HepG2 (cell line): ENCODE data around the gene PSMB3. TPM values are rescaled to one million over a fixed set of nuclear protein-coding genes. Genes with fewer than 3 reads are reported as not detected.

Source experiments
- CBX5 ChIP-seq: sonication (generic); formaldehyde crosslinking; IDR thresholded peaks from 2 replicates; pipeline ENCODE4 v1.4.0; 2020; ENCODE audit warnings: missing genetic modification reagents, borderline replicate concordance
- CCAR2 ChIP-seq: fragments of 200-400 bp; formaldehyde crosslinking; optimal IDR thresholded peaks from 2 replicates; pipeline ENCODE3; 2018; ENCODE audit warnings: low read depth, mild to moderate bottlenecking, low read length, moderate library complexity
- IKZF4 ChIP-seq: sonication (generic); formaldehyde crosslinking; IDR thresholded peaks from 2 replicates; pipeline ENCODE4 v1.5.1; 2020; ENCODE audit warnings: borderline replicate concordance, mild to moderate bottlenecking, low read depth, missing genetic modification reagents; ENCODE audit errors: not compliant biosample characterization
- MYNN ChIP-seq: sonication (generic); formaldehyde crosslinking; IDR thresholded peaks from 2 replicates; pipeline ENCODE4 v1.4.0; 2020; ENCODE audit warnings: mild to moderate bottlenecking, low read depth, missing genetic modification reagents
- NRL ChIP-seq: sonication (generic); formaldehyde crosslinking; IDR thresholded peaks from 2 replicates; pipeline ENCODE4 v1.5.0; 2020; ENCODE audit warnings: missing genetic modification reagents, mild to moderate bottlenecking, moderate library complexity, borderline replicate concordance
- PCBP2 ChIP-seq: fragments of 200-400 bp; formaldehyde crosslinking; optimal IDR thresholded peaks from 2 replicates; pipeline ENCODE3; 2018; ENCODE audit warnings: low read length, low read depth; ENCODE audit not compliant: poor library complexity, severe bottlenecking
- RXRB ChIP-seq: IDR thresholded peaks from 2 replicates; pipeline ENCODE4 v1.6.1; 2016; ENCODE audit warnings: borderline replicate concordance, missing genetic modification reagents, missing compliant biosample characterization
- SP1 ChIP-seq, 2 experiments: fragments of 450-650 bp in 1 of 2; sonication (generic) in 1 of 2; formaldehyde crosslinking in 1 of 2; IDR thresholded peaks; 2 replicates each; pipeline versions ENCODE4 v1.4.0 to v1.6.1; 2016 to 2020; ENCODE audit warnings: missing genetic modification reagents in 1 of 2
- ZKSCAN8 ChIP-seq: IDR thresholded peaks from 2 replicates; pipeline ENCODE4 v1.6.1; 2016; ENCODE audit warnings: borderline replicate concordance, missing genetic modification reagents, missing compliant biosample characterization
- ZNF292 ChIP-seq: sonication (generic); formaldehyde crosslinking; IDR thresholded peaks from 2 replicates; pipeline ENCODE4 v1.8.1; 2022; ENCODE audit warnings: mild to moderate bottlenecking, low read depth, missing genetic modification reagents, borderline replicate concordance
- ZNF547 ChIP-seq: sonication (generic); formaldehyde crosslinking; IDR thresholded peaks from 2 replicates; pipeline ENCODE4 v1.5.1; 2020; ENCODE audit warnings: mild to moderate bottlenecking, missing genetic modification reagents
- ZNF619 ChIP-seq: sonication (generic); formaldehyde crosslinking; IDR thresholded peaks from 2 replicates; pipeline ENCODE4 v1.4.0; 2020; ENCODE audit warnings: mild to moderate bottlenecking, missing genetic modification reagents
- ZNF652 ChIP-seq: IDR thresholded peaks from 2 replicates; pipeline ENCODE4 v1.6.1; 2016; ENCODE audit warnings: low read depth, borderline replicate concordance
- ZNF724P ChIP-seq: sonication (generic); formaldehyde crosslinking; IDR thresholded peaks from 2 replicates; pipeline ENCODE4 v1.8.0; 2022; ENCODE audit warnings: missing genetic modification reagents, borderline replicate concordance
- ZSCAN25 ChIP-seq: sonication (generic); formaldehyde crosslinking; IDR thresholded peaks from 2 replicates; pipeline ENCODE4 v1.8.0; 2022; ENCODE audit warnings: mild to moderate bottlenecking, missing genetic modification reagents
- polyA plus RNA-seq, 8 experiments: library from polyadenylated mRNA; depleted of rRNA in 3 of 8; stranded (reverse) in 7 of 8; unstranded in 1 of 8; fragments of >200 nt; fragmentation: Illumina TruSeq in 4 of 8; extraction: Trizol in 4 of 8; gene quantifications; 2 replicates each; pipeline versions ENCODE4 v1.2.1 to v1.2.3, GENCODE V29; 2011 to 2016; ENCODE audit warnings: low read depth in 4 of 8, missing spikeins in 1 of 8, mixed read lengths in 1 of 8; ENCODE audit not compliant: insufficient read depth in 1 of 8
- total RNA-seq, 5 experiments: library from RNA; depleted of rRNA; stranded (reverse); fragments of >200 nt; fragmentation: Illumina TruSeq; extraction: Trizol; gene quantifications; 2 replicates each; pipeline ENCODE4 v1.2.3, GENCODE V29; 2016; ENCODE audit warnings: low read depth in 1 of 5
- TF ChIP-seq, protein P1 (sequence below): IDR thresholded peaks from 2 replicates; pipeline ENCODE4 v1.6.1; 2012; ENCODE audit warnings: low read depth, low read length, improper control_type of control experiment
- TF ChIP-seq, protein P2 (sequence below), 2 experiments: sonication (generic) in 1 of 2; formaldehyde crosslinking in 1 of 2; IDR thresholded peaks; 2 replicates each; pipeline versions ENCODE4 v1.5.1 to v1.6.1; 2011 to 2020; ENCODE audit warnings: borderline replicate concordance in 1 of 2, low read depth in 1 of 2, low read length in 1 of 2, mild to moderate bottlenecking in 1 of 2, missing genetic modification reagents in 1 of 2, moderate library complexity in 1 of 2
- TF ChIP-seq, protein P3 (sequence below): sonication (generic); formaldehyde crosslinking; IDR thresholded peaks from 2 replicates; pipeline ENCODE4 v1.4.0; 2020; ENCODE audit warnings: mild to moderate bottlenecking, missing genetic modification reagents
- TF ChIP-seq, protein P4 (sequence below): sonication (generic); formaldehyde crosslinking; IDR thresholded peaks from 2 replicates; pipeline ENCODE4 v1.8.0; 2022; ENCODE audit warnings: missing genetic modification reagents, low read depth, mild to moderate bottlenecking, borderline replicate concordance
- TF ChIP-seq, protein P5 (sequence below): sonication (generic); formaldehyde crosslinking; IDR thresholded peaks from 2 replicates; pipeline ENCODE4 v1.4.0; 2020; ENCODE audit warnings: missing genetic modification reagents

The PSMB3 gene
- total and polyA plus RNA-seq, 2 of the 13 experiments (the other 11 are each of a cell fraction or from before 2014, with no cell fraction given): 366 to 517 TPM

DNA sequence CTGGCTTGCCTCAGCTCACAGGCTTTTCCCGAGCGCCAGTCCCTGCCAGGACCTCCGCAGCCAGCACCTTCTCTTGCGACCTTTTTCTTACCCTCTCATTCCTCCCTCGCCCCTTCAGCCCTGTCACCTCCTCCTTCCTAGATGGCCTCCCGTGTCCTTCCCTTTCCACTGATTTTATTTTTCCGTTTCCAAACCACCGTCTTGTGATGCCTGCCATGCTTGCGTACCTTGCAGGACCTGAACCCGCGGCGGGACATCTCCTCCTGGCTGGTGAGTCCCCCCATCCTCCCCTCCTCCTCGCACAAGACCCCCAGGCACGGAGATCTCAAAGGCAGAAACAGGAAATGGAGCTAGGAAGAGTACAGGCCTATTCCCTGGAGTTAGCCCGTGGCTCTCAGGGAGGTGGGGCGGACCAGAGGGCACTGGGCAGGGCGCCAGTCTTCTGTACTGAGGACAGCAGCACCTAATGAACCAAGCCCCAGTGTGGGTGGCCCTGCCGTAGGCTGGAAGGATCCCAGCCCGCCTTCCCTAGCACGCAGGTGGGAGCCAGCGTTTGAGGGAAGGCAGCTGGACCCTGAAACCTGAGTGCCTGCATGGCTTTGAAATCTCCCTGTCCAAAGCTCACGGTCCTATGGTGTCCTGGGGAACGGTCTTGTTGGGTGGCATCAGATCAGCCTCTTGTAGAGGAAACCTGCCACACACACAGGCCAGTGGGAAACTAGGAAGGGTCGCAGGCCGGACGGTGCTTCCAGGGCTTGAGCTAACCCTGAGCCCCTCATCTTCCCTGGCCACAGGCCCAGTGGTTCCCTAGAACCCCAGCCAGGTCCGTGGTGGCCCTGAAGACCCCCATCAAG, 21.8 kb upstream of the PSMB3 start (continued):
- TF ChIP-seq ZKSCAN8 (CRISPR knock-in tag) (peak; percentile 70; the same call in 1 of the 2 replicates), CCAR2 (no peak), RXRB (peak; percentile 40; the same call in 1 of the 2 replicates), IKZF4 (peak; percentile 69), ZSCAN25 (no peak), NRL (CRISPR knock-in tag) (peak; percentile 93), ZNF619 (no peak), PCBP2 (peak; percentile 42), ZNF724P (no peak), ZNF292 (CRISPR knock-in tag) (0 out of 2 replicates have a peak, but pooled peaks have one; percentile 50), SP1 (IDR thresholded peaks at IDR 0.05) (no peak), SP1 (CRISPR knock-in tag; IDR thresholded peaks at IDR 0.05) (no peak), ZNF547 (CRISPR knock-in tag) (no peak; the same call in 1 of the 2 replicates), MYNN (CRISPR knock-in tag) (no peak), CBX5 (CRISPR knock-in tag) (peak; percentile 10; the same call in 1 of the 2 replicates), ZNF652 (CRISPR knock-in tag) (no peak; the same call in 1 of the 2 replicates)
- TF ChIP-seq, protein P1, sequence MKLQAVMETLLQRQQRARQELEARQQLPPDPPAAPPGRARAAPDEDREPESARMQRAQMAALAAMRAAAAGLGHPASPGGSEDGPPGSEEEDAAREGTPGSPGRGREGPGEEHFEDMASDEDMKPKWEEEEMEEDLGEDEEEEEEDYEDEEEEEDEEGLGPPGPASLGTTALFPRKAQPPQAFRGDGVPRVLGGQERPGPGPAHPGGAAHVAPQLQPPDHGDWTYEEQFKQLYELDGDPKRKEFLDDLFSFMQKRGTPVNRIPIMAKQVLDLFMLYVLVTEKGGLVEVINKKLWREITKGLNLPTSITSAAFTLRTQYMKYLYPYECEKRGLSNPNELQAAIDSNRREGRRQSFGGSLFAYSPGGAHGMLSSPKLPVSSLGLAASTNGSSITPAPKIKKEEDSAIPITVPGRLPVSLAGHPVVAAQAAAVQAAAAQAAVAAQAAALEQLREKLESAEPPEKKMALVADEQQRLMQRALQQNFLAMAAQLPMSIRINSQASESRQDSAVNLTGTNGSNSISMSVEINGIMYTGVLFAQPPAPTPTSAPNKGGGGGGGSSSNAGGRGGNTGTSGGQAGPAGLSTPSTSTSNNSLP: no peak
- TF ChIP-seq, protein P2, sequence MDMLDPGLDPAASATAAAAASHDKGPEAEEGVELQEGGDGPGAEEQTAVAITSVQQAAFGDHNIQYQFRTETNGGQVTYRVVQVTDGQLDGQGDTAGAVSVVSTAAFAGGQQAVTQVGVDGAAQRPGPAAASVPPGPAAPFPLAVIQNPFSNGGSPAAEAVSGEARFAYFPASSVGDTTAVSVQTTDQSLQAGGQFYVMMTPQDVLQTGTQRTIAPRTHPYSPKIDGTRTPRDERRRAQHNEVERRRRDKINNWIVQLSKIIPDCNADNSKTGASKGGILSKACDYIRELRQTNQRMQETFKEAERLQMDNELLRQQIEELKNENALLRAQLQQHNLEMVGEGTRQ (IDR thresholded peaks at IDR 0.05; ENCODE audit: low read depth, low read length): no peak
- TF ChIP-seq, protein P2 (CRISPR knock-in tag; IDR thresholded peaks at IDR 0.05; ENCODE audit: borderline replicate concordance): no peak; the same call in 1 of the 2 replicates
- TF ChIP-seq, protein P3, sequence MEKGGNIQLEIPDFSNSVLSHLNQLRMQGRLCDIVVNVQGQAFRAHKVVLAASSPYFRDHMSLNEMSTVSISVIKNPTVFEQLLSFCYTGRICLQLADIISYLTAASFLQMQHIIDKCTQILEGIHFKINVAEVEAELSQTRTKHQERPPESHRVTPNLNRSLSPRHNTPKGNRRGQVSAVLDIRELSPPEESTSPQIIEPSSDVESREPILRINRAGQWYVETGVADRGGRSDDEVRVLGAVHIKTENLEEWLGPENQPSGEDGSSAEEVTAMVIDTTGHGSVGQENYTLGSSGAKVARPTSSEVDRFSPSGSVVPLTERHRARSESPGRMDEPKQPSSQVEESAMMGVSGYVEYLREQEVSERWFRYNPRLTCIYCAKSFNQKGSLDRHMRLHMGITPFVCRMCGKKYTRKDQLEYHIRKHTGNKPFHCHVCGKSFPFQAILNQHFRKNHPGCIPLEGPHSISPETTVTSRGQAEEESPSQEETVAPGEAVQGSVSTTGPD (CRISPR knock-in tag): no peak
- TF ChIP-seq, protein P4, sequence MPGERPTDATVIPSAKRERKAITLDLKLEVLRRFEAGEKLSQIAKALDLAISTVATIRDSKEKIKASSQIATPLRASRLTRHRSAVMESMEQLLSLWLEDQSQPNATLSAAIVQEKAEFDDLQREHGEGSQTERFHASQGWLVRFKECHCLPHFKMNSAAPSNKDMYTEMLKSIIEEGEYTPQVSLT (CRISPR knock-in tag): no peak
- TF ChIP-seq, protein P5, sequence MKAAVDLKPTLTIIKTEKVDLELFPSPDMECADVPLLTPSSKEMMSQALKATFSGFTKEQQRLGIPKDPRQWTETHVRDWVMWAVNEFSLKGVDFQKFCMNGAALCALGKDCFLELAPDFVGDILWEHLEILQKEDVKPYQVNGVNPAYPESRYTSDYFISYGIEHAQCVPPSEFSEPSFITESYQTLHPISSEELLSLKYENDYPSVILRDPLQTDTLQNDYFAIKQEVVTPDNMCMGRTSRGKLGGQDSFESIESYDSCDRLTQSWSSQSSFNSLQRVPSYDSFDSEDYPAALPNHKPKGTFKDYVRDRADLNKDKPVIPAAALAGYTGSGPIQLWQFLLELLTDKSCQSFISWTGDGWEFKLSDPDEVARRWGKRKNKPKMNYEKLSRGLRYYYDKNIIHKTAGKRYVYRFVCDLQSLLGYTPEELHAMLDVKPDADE (CRISPR knock-in tag): no peak
